ENCODE results near the gene PEX26. TPM values are rescaled to one million over a fixed set of nuclear protein-coding genes. Genes with fewer than 3 reads are reported as not detected.

The PEX26 gene
- total and polyA plus RNA-seq, 9 of the 15 experiments (the other 6 are each of a cell fraction or from before 2014, with no cell fraction given) = 0.35 to 39.6 (median 17.4) TPM

DNA sequence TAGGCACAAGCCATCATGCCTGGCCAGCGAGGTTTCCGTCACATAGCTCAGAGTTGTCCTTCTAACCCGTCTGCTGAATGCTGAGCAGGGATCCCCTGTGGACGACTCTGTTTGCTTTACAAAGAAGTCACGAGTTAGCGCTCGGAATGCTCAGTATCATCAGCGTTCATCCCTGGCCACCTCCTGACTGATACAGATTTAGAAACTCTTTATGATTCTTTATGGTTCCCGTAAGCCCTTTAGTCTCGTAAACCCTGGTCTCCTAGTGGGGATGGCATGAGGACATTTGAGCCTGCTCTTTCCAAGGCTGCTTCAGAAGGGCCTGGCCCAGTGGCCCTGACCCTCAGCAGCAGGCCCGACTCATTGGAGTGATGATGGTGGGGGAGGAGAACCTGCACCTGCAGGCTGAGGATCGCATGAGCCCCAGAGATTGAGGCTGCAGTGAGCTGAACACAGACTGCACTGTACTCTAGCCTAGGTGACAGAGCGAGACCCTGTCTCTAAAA lies 9.6 kb downstream of the PEX26 start (continued):
- TF ChIP-seq, protein P1, sequence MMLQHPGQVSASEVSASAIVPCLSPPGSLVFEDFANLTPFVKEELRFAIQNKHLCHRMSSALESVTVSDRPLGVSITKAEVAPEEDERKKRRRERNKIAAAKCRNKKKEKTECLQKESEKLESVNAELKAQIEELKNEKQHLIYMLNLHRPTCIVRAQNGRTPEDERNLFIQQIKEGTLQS (IDR thresholded peaks at IDR 0.05) = no peak
- TF ChIP-seq, protein P1 (CRISPR knock-in tag; conservative IDR thresholded peaks at IDR 0.05) = no peak
- TF ChIP-seq, protein P2, sequence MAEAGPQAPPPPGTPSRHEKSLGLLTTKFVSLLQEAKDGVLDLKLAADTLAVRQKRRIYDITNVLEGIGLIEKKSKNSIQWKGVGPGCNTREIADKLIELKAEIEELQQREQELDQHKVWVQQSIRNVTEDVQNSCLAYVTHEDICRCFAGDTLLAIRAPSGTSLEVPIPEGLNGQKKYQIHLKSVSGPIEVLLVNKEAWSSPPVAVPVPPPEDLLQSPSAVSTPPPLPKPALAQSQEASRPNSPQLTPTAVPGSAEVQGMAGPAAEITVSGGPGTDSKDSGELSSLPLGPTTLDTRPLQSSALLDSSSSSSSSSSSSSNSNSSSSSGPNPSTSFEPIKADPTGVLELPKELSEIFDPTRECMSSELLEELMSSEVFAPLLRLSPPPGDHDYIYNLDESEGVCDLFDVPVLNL (CRISPR knock-in tag; IDR thresholded peaks at IDR 0.05; ENCODE audit: low read depth) = no peak
- no peak for TF ChIP-seq HMG20B (CRISPR knock-in tag; IDR thresholded peaks at IDR 0.05)

DNA sequence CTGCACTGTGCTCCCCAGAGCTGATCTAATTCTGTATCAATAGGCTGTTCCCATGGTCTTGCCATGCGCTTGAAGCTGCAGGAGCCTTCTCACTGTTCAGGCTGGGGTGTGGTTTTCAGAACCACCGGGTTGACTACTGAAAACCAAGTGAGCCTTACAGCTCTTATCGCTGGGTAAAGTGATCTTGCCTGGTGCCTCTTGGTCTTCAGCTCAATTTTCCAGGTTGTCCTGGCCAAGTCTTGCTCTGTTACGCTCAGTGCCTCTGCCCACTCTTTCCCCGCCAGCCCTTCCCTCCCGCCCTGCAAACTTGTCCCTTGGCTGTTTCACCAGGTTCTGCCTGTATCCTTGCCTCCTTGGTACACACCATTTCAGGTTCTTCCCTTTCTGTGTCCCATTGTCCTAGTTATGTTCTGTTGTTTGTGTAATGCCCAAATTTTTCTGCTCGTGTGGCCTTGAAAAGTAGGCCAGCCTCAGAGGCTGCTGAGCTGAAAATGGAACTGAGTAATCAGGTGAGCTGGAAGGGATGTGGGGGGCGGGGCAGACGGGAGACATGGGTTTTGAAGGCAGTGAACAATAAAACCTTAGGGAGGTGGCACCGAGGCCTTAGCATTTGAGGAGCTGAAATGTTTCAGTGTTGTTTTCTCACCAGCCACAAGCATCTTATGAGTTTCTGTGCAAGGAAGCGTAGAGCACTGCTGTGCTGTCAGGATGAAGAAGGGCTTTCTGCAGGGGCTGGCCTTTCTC lies 11.2 kb downstream of the PEX26 start:
- no peaks in the 10 kb centered on the region for H3K9me3 ChIP-seq (replicated peaks; ENCODE audit: control insufficient read depth, insufficient read depth, low read depth, low read length)
- CTCF ChIA-PET (ENCODE audit: low intra/inter-chr PET ratio) = no interaction called here
- 87% methylated on average over 11 of the region's 11 CpGs for WGBS (ENCODE audit: insufficient coverage, low coverage, missing lambda C conversion rate)
- H3K4me1 ChIP-seq (replicated peaks in 1 of 2; ENCODE audit: control insufficient read depth in 2 of 2, insufficient read depth in 2 of 2, low read length in 2 of 2) = no peaks in the 10 kb centered on the region
- H2AFZ ChIP-seq (ENCODE audit: low read depth, low read length) = no peak overlapping the region
- POLR2A ChIA-PET = interaction anchor here (0.7 to 2.3 kb wide), 4 partner anchors 9 to 17 kb away, joined by 3 to 7 read pairs (median 5); partner anchors contain the start of gene PEX26
- no TSS peak for BruUV-seq (replicated peaks)
- intact Hi-C loops (cut with micrococcal nuclease) = no loop called here
- no peak overlapping the region for H3K4me2 ChIP-seq (ENCODE audit: insufficient read depth, low read length)
- ATAC-seq (no peak; the same call in 1 of the 3 replicates), DNase-seq (ENCODE audit: extremely low read depth in 1 of 4, low spot score in 3 of 4) (no peak), FAIRE-seq (no peak)
- in situ Hi-C loops (cut with MboI) = no loop called here
- no peaks in the 10 kb centered on the region for H4K20me1 ChIP-seq (replicated peaks; ENCODE audit: control insufficient read depth, insufficient read depth, low read length)
- H3K4me3 ChIP-seq = no peak overlapping the region
- no peaks in the 10 kb centered on the region for H3K79me2 ChIP-seq (ENCODE audit: control insufficient read depth, insufficient read depth, low read length)
- H3K9ac ChIP-seq (ENCODE audit: insufficient read depth in 1 of 2, low read depth in 2 of 2, low read length in 2 of 2) = no peak overlapping the region
- peaks cover 5% of the 10 kb centered on the region for H3K9me1 ChIP-seq (ENCODE audit: control insufficient read depth, insufficient read depth, low read length)
- TF ChIP-seq KLF10 (CRISPR knock-in tag; IDR thresholded peaks at IDR 0.05) (no peak), ZNF121 (CRISPR knock-in tag; conservative IDR thresholded peaks at IDR 0.05) (no peak), PHTF2 (CRISPR knock-in tag; IDR thresholded peaks at IDR 0.05) (no peak), SIX5 (IDR thresholded peaks at IDR 0.05; ENCODE audit: borderline replicate concordance in 1 of 2, insufficient read depth in 1 of 2, low read depth in 1 of 2, low read length in 2 of 2) (no peak)
- TF ChIP-seq, protein P3, sequence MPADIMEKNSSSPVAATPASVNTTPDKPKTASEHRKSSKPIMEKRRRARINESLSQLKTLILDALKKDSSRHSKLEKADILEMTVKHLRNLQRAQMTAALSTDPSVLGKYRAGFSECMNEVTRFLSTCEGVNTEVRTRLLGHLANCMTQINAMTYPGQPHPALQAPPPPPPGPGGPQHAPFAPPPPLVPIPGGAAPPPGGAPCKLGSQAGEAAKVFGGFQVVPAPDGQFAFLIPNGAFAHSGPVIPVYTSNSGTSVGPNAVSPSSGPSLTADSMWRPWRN (IDR thresholded peaks at IDR 0.05; ENCODE audit: low read depth) = no peak
- TF ChIP-seq, protein P4, sequence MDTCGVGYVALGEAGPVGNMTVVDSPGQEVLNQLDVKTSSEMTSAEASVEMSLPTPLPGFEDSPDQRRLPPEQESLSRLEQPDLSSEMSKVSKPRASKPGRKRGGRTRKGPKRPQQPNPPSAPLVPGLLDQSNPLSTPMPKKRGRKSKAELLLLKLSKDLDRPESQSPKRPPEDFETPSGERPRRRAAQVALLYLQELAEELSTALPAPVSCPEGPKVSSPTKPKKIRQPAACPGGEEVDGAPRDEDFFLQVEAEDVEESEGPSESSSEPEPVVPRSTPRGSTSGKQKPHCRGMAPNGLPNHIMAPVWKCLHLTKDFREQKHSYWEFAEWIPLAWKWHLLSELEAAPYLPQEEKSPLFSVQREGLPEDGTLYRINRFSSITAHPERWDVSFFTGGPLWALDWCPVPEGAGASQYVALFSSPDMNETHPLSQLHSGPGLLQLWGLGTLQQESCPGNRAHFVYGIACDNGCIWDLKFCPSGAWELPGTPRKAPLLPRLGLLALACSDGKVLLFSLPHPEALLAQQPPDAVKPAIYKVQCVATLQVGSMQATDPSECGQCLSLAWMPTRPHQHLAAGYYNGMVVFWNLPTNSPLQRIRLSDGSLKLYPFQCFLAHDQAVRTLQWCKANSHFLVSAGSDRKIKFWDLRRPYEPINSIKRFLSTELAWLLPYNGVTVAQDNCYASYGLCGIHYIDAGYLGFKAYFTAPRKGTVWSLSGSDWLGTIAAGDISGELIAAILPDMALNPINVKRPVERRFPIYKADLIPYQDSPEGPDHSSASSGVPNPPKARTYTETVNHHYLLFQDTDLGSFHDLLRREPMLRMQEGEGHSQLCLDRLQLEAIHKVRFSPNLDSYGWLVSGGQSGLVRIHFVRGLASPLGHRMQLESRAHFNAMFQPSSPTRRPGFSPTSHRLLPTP (IDR thresholded peaks at IDR 0.05; ENCODE audit: borderline replicate concordance, extremely low read depth, insufficient read length) = no peak
- peaks cover 64% of the 10 kb centered on the region; the same call in 2 of the 3 replicates for H3K36me3 ChIP-seq (ENCODE audit: control insufficient read depth, insufficient read depth, low read length)
- H3K27ac ChIP-seq (ENCODE audit: extremely low read depth, low read depth, low read length) = no peak overlapping the region
- H3K27me3 ChIP-seq (ENCODE audit: control insufficient read depth in 2 of 2, insufficient read depth in 2 of 2, low read length in 2 of 2) = no peaks in the 10 kb centered on the region
